Brain microvascular endothelial cell (primary cell): Measurements from ENCODE around the gene EPHB2.
"Not testable (repeated sequence)": the region's sequence is repeated elsewhere in the genome, so short reads cannot be mapped to it uniquely, and the experiment has no call there.

Experiments used
- DNase-seq: peaks from one replicate; pipeline ENCODE4 v3.0.0-alpha.2; 2020
- H3K27ac ChIP-seq: fragments of 250-450 bp; sonication (Bioruptor Pico); 2 replicates; pipeline ENCODE4 v1.5.1; 2020; ENCODE audit warnings: mild to moderate bottlenecking, moderate library complexity
- H3K27me3 ChIP-seq: fragments of 250-450 bp; sonication (Bioruptor Pico); replicated peaks from 2 replicates; pipeline ENCODE4 v1.5.1; 2020; ENCODE audit warnings: mild to moderate bottlenecking
- H3K36me3 ChIP-seq: fragments of 250-450 bp; sonication (Bioruptor Pico); replicated peaks from 2 replicates; pipeline ENCODE4 v1.5.1; 2020; ENCODE audit warnings: mild to moderate bottlenecking
- H3K4me3 ChIP-seq: 2 replicates; pipeline ENCODE4 v1.5.1; 2011; ENCODE audit warnings: low read depth, mild to moderate bottlenecking, control low read depth, low read length, moderate library complexity
- CTCF ChIP-seq: IDR thresholded peaks from 2 replicates; pipeline ENCODE4 v1.5.1; 2011; ENCODE audit warnings: low read depth, mild to moderate bottlenecking, moderate library complexity, low read length, control low read depth, inconsistent platforms; ENCODE audit errors: missing control alignments
- in situ Hi-C: cut with HindIII; loops from 2 replicates; pipeline ENCODE4 v1.10.0; 2017; ENCODE audit warnings: low sequenced_read_pairs, low pct_ligation_motif_present

EPHB2 gene

DNA sequence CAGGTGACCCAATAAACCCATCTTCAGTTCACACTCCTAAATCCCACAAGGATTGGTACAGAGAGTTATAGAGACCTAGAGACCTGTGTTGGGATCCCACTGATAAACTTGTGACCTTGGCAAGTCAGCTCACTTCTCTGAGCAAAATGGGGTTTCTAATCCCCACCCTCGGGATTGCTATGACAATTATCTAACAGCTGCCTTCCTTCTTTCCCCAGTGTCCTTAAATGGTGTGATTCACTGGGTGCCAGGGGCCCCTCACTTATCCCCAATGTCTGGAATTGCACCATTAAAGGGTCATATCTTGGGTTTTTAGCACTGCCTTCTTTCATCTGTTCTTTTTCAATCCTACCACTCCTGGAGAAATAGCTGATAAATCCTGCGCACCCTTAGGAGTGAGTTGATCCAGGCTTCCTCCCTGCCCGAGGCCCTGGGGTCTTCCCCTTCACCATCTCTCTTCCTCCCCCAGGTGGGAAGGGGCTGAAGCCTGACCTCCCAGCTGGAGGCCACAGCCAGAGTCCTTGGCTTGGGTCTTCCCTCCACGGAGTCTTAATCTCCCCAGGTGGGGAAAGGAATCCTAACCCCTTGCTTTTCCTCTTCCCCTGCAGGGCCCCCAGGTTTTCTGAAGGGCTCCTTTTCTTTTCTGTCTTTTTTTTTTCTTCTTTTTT lies 222.3 kb downstream of the EPHB2 start:
- Histone ChIP-seq H3K27ac (no peak overlapping the region), H3K36me3 (no peaks in the 10 kb centered on the region), H3K4me3 (no peak overlapping the region), H3K27me3 (peaks cover 2% of the 10 kb centered on the region)
- no peak for DNase-seq
- no peak for TF ChIP-seq CTCF
- in situ Hi-C loops: no loop called here

- Histone ChIP-seq H3K4me3 (no peak overlapping the region), H3K36me3 (no peaks in the 10 kb centered on the region), H3K27me3 (peaks cover 2% of the 10 kb centered on the region), H3K27ac (no peak overlapping the region)
- no peak for TF ChIP-seq CTCF
- in situ Hi-C loops: no loop called here
- DNase-seq: no peak
Measured at GRCh38 chr1:22935433-22935832, 224.8 kb downstream of the EPHB2 start.

DNA sequence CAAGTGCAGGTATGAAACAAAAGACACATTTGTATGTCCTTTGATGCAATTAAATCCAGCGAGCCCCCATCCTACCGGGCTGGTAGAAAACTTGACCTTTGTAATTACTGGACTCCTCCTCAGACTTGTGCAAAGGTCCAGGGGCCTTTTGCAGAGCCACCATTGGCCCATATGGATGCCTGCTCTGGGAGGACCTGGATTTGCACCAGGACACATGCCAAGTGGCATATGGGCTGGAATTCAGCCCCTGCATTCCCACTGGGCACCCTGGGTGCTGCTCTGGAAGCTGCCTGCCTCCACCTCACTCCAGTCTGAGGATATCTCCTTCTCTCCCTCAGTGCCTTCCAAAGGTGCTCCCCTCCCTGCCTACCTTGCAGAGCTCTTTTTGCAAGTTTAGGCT lies 226.0 kb downstream of the EPHB2 start:
- Histone ChIP-seq H3K4me3 (no peak overlapping the region), H3K36me3 (no peaks in the 10 kb centered on the region), H3K27me3 (peaks cover 2% of the 10 kb centered on the region), H3K27ac (no peak overlapping the region)
- no peak for DNase-seq
- TF ChIP-seq CTCF: no peak
- in situ Hi-C loops: no loop called here

- Histone ChIP-seq H3K36me3 (no peaks in the 10 kb centered on the region), H3K4me3 (no peak overlapping the region), H3K27me3 (peaks cover 3% of the 10 kb centered on the region), H3K27ac (no peak overlapping the region)
- no peak for DNase-seq
- no peak for TF ChIP-seq CTCF
- in situ Hi-C loops: no loop called here
Measured at GRCh38 chr1:22941257-22941656, 230.6 kb downstream of the EPHB2 start.

GRCh38 chr1:22944346-22945055 lies 233.9 kb downstream of the EPHB2 start:
- in situ Hi-C loops: no loop called here
- peaks cover 3% of the 10 kb centered on the region for H3K27me3 ChIP-seq
- H3K27ac ChIP-seq: no peak overlapping the region
- H3K36me3 ChIP-seq: no peaks in the 10 kb centered on the region
- no peak for TF ChIP-seq CTCF
- no peak for DNase-seq
- no peak overlapping the region for H3K4me3 ChIP-seq

GRCh38 chr1:22945171-22945570 lies 234.5 kb downstream of the EPHB2 start:
- H3K27me3 ChIP-seq, H3K27ac ChIP-seq, in situ Hi-C loops, DNase-seq, H3K36me3 ChIP-seq, H3K4me3 ChIP-seq: not testable (repeated sequence)
